ENCODE measurements around the gene PTPRA. TPM values are rescaled to one million over a fixed set of nuclear protein-coding genes. Genes with fewer than 3 reads are reported as not detected.
"Not testable (repeated sequence)": the region's sequence is repeated elsewhere in the genome, so short reads cannot be mapped to it uniquely, and the experiment has no call there.

PTPRA gene
- polyA plus RNA-seq, 1 experiment: 46.2 TPM

DNA sequence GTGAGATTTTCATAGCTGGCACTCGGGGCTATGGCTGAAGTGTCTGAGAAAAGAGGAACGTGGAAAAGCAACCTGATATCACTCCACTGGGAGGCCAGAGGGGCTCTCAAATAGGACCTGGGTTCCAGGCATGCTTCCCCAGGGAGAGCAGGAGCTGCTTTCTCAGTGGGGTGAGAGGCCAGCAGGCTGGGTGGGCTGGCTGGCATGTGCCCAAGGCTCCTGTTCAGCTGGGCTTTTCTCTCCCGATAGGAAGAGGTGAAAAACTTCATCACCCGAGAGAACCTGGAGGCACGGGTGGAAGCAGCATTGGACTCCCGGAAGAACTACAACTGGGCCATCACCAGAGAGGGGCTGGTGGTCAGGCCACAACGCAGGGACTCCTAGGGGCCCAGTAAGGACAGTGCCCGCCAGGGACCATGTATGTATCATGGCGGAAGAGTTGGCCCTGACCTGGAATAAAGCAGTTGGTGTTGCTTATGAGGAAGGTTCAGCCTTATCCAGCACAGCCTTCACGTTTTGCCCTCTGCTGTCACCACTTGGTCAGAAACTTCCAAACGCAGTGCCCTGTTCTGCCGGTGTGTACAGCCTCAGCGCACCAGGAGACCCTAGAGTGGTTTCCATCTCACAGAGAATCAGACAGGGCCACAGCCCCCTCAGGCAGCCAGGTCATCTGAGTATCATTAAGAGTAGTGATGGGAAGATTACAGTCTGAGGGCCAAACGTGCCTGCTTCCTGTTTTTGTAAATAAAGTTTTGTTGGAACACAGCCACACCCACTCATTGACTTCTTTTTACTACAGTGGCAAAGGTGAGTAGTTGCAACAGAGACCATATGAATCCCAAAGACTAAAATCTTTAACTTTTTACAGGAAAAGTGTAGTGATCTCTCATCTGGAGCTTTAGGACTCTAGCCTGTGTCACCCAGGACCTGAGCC lies 174.5 kb downstream of the PTPRA start:
- TF ChIP-seq CTCF (IDR thresholded peaks at IDR 0.05; ENCODE audit: insufficient read depth, low read depth, low read length): no peak
- no peak for DNase-seq (ENCODE audit: low read depth)
- Histone ChIP-seq H3K27me3 (ENCODE audit: control insufficient read depth, insufficient read depth, low read length) (no peaks in the 10 kb centered on the region), H3K4me3 (ENCODE audit: low read depth, low read length) (no peak overlapping the region), H3K36me3 (ENCODE audit: control insufficient read depth, insufficient read depth, low read length) (peaks cover 7% of the 10 kb centered on the region)
- CTCF ChIA-PET: no interaction called here
- POLR2A ChIA-PET: no interaction called here

- peaks cover 7% of the 10 kb centered on the region for H3K36me3 ChIP-seq (ENCODE audit: control insufficient read depth, insufficient read depth, low read length)
- H3K4me3 ChIP-seq (ENCODE audit: low read depth, low read length): no peak overlapping the region
- CTCF ChIA-PET: no interaction called here
- DNase-seq (ENCODE audit: low read depth): no peak
- POLR2A ChIA-PET: no interaction called here
- no peak for TF ChIP-seq CTCF (IDR thresholded peaks at IDR 0.05; ENCODE audit: insufficient read depth, low read depth, low read length)
- no peaks in the 10 kb centered on the region for H3K27me3 ChIP-seq (ENCODE audit: control insufficient read depth, insufficient read depth, low read length)
These were observed 178.2 kb downstream of the PTPRA start for GRCh38 chr20:3051385-3052019.

DNA sequence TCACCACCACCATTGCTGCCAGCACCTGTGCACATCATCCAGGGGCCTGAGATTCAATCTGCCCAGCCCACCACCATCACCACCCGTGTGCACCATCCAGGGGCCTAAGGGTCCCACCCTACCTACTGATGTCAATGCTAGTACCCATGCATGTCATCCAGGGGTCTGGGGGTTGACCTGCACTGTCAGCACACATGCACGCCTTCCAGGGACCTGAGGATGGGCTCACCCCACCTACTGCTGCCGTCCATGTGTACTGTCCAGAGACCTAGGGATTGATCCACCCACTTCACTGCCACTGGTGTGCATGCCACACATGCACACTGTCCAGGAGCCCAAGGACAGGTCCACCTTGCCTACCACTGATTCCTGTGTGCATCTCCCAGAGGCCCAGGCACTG lies 186.2 kb downstream of the PTPRA start:
- ChIA-PET POLR2A (no interaction called here), CTCF (no interaction called here)
- no peak for TF ChIP-seq CTCF (IDR thresholded peaks at IDR 0.05; ENCODE audit: insufficient read depth, low read depth, low read length)
- DNase-seq (ENCODE audit: low read depth): no peak
- Histone ChIP-seq H3K4me3 (ENCODE audit: low read depth, low read length) (no peak overlapping the region), H3K36me3 (ENCODE audit: control insufficient read depth, insufficient read depth, low read length) (no peaks in the 10 kb centered on the region), H3K27me3 (ENCODE audit: control insufficient read depth, insufficient read depth, low read length) (no peaks in the 10 kb centered on the region)

DNA sequence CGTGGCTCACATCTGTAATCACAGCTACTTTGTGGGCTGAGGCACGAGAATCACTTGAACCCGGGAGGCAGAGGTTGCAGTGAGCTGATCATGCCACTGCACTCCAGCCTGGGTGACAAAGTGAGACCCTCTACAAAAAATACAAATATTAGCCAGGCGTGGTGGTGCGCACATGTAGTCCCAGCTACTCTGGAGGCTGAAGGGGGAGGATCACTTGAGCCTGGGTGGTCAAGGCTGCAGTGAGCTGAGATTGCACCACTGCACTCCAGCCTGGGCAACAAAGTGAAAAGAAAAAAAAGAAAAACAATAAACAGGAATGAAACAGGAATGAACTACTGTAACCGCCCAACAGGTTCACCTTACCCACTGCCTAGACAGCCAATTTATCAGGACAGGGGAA lies 190.8 kb downstream of the PTPRA start:
- POLR2A ChIA-PET; H3K36me3 ChIP-seq (ENCODE audit: control insufficient read depth, insufficient read depth, low read length); DNase-seq (ENCODE audit: low read depth); H3K4me3 ChIP-seq (ENCODE audit: low read depth, low read length); H3K27me3 ChIP-seq (ENCODE audit: control insufficient read depth, insufficient read depth, low read length): not testable (repeated sequence)
- CTCF ChIA-PET: interaction anchor here (2.4 kb wide), 1 partner anchor 10 kb away, joined by 6 read pairs; no protein-coding TSS in a partner anchor

DNA sequence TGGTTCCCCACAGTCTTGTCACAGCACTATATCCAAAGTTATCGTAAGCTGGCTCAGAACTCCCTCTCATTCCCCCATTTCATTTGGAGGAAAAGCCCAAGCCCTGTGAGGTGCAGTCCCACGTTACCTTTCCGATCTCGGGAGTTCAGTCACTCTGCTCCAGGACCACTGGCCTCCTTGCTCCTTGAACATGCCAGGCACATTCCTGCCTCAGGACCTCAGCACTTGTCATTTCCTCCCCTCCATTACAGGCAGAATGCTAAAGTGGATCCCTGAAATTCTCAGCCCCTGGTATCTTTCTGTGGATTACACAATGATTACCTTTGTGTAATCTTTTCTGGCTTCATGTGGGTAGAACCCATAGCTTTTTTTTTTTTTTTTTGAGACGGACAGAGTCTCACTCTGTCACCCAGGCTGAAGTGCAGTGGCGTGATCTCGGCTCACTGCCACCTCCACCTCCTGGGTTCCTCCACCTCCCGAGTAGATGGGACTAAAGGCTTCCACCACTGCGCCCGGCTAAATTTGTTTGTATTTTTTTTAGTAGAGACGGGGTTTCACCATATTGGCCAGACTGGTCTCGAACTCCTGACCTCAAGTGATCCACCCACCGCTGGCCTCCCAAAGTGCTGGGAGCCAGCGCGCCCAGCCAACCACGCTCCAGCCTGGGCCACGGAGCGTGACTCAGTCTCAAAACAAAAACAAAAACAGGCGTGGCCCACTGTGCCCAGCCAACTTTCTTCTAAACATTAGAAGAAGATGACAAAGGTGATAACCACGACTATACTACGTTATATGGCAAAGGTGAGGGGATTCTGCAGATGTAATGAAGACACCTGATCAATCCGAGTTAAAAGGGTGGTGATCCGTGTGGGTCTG lies 194.1 kb downstream of the PTPRA start:
- TF ChIP-seq CTCF (IDR thresholded peaks at IDR 0.05; ENCODE audit: insufficient read depth, low read depth, low read length): no peak
- no peak for DNase-seq (ENCODE audit: low read depth)
- H3K4me3 ChIP-seq (ENCODE audit: low read depth, low read length): no peak overlapping the region
- CTCF ChIA-PET: no interaction called here
- POLR2A ChIA-PET: no interaction called here
- no peaks in the 10 kb centered on the region for H3K36me3 ChIP-seq (ENCODE audit: control insufficient read depth, insufficient read depth, low read length)
- peaks cover 3% of the 10 kb centered on the region; the same call in 1 of the 2 replicates for H3K27me3 ChIP-seq (ENCODE audit: control insufficient read depth, insufficient read depth, low read length)
